ENCODE data around the gene ATP13A4.
"Not testable (repeated sequence)": the region's sequence is repeated elsewhere in the genome, so short reads cannot be mapped to it uniquely, and the experiment has no call there.

The ATP13A4 gene

GRCh38 chr3:193553586-193553985 lies 1.1 kb downstream of the ATP13A4 start:
- DNase-seq: no peak

- DNase-seq: no peak
Observed at GRCh38 chr3:193552923-193553322, 1.8 kb downstream of the ATP13A4 start.

DNA sequence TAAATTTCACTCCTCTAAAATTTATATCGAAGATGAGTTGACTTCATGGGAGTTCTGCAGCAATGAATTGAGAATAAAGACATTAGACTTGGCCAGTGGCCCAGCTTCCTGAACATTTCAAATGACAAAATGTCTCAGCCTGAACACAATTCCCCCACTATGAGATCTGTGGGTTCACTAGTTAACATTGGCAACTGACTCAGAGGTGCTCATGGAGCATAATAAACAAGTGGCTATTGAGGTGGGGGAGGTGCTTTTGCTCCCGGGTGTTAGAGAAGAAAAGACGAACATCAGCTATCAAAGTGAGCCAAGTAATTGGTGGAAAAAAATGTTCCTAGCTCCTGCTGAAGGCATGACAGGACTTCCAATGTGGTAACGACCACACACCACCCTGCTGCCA lies 6.3 kb downstream of the ATP13A4 start:
- no peak for DNase-seq

DNA sequence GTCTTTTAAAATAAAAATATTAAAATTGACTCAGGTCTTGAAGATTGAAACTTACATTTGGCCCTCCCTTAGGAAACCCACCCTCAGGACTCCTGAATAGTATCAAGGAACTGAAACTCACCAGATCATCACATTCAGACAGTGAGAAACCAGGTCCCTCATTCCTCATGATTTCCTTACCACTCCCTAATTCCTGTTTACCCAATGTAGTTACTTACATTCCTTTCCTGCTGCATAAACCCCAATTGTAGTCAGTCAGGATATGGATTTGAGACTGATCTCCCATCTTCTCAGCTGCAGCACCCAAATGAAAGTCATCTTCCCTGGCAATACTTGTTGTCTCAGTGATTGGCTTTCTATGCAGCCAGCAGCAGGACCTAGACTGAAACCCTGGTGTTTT lies 8.6 kb downstream of the ATP13A4 start:
- no peak for DNase-seq

GRCh38 chr3:193545304-193545703 lies 9.4 kb downstream of the ATP13A4 start:
- no peak for DNase-seq

GRCh38 chr3:193544289-193544688 lies 10.4 kb downstream of the ATP13A4 start:
- no peak for DNase-seq

- DNase-seq: no peak
Observed at GRCh38 chr3:193530231-193531165, 24.2 kb downstream of the ATP13A4 start.

- DNase-seq: not testable (repeated sequence)
Observed at GRCh38 chr3:193526085-193526484, 28.6 kb downstream of the ATP13A4 start.

DNA sequence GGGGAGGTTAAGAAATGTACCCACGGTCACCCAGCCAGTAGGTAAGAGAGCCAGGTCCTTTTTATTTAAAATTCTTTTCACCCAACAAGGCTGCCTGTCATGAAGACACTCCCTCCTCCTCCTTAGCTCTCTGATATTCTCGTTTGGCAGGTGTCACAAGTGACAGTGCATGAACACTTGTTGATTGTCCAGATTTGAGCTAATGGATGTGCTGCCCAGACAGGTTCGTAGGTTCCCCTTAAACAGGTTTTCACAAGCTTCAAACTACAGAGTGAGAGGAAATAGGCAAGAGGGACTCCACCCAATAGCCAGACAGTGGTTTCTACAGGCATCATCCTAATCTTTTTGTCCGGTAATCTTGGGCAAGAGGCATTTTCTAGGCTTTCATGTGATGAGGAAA lies 32.2 kb downstream of the ATP13A4 start:
- no peak for DNase-seq

DNA sequence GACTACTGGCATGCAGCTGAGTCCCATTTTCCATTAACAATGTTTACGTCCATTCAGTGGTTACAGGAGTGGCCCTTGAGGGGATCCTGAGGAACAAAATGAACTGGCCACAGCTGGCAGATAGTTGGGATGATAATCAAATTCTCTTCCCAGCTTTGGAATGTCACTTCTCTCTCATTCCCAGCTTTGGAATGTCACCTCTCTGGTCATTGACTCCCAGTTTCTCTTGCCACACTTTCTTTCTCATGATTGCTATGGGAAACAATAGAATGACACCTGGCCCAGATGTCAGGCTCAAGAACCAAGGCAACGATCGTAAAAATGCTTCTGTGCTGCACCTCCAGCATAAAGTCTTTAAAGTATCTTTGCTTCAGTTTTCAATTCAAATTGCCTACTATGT lies 34.0 kb downstream of the ATP13A4 start:
- no peak for DNase-seq

GRCh38 chr3:193515966-193516365 lies 38.7 kb downstream of the ATP13A4 start:
- DNase-seq: no peak

GRCh38 chr3:193510154-193510553 lies 44.5 kb downstream of the ATP13A4 start:
- DNase-seq: no peak

- DNase-seq: no peak
Observed at GRCh38 chr3:193509103-193509965, 45.4 kb downstream of the ATP13A4 start.

GRCh38 chr3:193508108-193508507 lies 46.6 kb downstream of the ATP13A4 start:
- DNase-seq: no peak

GRCh38 chr3:193507566-193507965 lies 47.1 kb downstream of the ATP13A4 start:
- DNase-seq: no peak

DNA sequence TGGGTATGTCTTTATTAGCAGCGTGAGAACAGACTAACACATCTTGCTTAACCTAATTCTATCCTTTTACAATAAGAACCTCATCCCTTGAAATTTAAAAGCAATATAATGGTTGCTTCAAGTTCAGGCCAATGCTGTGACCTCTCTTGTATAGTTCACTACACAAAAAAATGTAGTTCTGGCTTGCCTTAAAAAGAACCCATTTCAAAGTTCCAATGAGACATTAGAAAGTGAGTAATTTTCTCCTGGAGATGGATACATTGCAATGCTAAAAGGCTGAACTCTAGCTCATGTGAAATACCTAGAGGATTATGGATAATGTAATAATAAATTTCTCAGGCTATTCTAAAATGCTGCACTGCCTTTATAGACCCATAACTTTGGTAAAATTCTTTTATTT lies 47.8 kb downstream of the ATP13A4 start:
- no peak for DNase-seq

DNA sequence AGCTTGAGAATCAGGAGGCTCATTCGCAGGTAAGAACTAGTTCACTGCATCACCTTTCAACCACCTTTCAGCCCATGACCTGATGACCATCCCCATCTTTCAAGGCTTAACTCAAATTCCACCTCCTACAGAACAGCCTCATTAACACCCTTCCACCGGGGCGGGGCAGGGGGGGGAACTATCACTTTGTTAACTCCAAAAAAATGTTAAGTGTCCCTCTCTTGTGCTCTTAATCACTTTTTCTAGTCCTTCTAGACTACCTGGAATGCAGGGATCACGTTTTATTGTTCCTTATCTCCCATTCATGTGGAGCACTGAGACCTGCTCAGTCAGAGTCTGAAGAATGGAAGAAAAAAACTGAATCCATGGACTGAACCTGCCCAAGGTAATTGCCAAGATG lies 51.8 kb downstream of the ATP13A4 start:
- no peak for DNase-seq

DNA sequence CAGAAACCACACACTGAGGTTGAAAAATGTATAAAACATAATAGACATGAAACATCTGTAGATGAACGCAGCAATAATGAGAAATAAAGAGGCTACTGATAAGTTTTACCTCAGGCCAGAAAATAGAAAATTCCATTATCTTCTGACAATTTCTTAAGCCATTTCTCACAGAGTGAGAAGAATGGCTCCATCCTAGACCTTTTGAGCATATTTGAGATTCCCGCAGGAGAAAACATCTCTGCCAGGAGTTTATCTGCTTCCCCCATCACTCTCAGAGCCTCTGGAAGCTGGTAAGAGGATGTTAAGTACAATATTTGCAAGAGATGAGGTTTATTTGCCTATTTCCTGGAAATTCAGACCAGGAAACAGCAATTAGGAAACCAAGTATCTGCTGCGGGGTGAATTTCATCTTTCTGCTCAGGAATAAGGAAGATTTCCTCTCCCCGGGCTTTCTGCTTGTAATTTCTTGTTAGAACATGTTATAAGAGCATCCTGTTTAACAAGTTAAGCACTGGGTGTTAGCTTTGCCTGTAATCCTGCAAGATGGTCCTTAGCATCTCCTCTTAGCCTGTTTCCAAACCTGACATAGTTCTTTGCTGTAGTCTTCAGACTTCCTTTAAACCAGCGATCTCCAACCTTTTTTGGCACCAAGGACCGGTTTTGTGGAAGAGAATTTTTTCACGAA lies 54.8 kb downstream of the ATP13A4 start:
- no peak for DNase-seq

GRCh38 chr3:193499136-193499770 lies 55.4 kb downstream of the ATP13A4 start:
- no peak for DNase-seq

DNA sequence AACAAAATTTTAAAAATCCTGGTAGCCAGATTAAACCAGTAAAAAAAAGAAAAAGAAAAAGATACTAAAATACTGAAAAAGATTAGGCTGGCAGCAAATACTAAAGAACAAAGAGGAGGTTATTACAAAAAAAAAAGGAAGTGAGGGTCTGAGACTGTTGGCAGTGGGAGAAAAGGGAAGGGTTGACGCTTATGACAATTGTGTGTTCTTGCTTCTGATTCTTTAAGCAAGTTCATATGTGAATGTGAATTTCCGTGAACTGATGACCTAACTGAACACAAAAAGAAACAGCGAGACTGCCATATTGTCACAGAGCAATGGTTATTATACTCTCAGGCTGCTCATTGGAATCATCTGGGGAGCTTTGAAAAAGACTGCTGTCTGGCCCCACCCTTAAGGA lies 56.5 kb downstream of the ATP13A4 start:
- no peak for DNase-seq

- DNase-seq: no peak
Observed at GRCh38 chr3:193496658-193497057, 58.0 kb downstream of the ATP13A4 start.

DNA sequence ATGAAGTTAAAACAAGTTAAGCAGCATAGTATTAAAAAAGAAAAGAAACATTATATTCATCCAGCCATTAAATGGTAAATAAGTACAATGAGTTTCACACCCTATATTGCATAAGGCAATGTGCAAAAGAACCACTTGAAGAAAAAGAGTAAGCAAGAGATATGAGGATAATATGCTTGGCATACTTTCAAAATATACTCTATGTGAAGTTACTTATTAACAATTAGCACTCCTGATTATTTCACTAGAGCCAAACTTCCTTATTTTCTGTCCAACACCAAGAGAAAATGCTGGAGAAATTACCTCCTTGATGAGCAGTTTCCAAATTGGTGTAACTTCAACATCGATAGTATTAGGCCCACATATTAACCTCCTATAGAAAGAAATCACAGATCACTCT lies 63.7 kb downstream of the ATP13A4 start:
- no peak for DNase-seq

GRCh38 chr3:193490580-193490979 lies 64.1 kb downstream of the ATP13A4 start:
- DNase-seq: no peak
